NB4 (cell line): ENCODE data around the gene PPP4C.

Source experiments
- MYC ChIP-seq: IDR thresholded peaks from 2 replicates; pipeline ENCODE4 v1.6.1; 2011; ENCODE audit warnings: low read depth, low read length
- POLR2A ChIP-seq: IDR thresholded peaks from 2 replicates; pipeline ENCODE4 v1.6.1; 2011; ENCODE audit warnings: mild to moderate bottlenecking; ENCODE audit not compliant: insufficient read length; ENCODE audit errors: extremely low read depth
- TF ChIP-seq, protein P1 (sequence below): IDR thresholded peaks from one replicate; pipeline ENCODE4 v1.5.1; 2012; ENCODE audit warnings: low read depth, low read length
- TF ChIP-seq, protein P2 (sequence below): IDR thresholded peaks from 2 replicates; pipeline ENCODE4 v1.6.1; 2011; ENCODE audit warnings: low read depth, low read length

DNA sequence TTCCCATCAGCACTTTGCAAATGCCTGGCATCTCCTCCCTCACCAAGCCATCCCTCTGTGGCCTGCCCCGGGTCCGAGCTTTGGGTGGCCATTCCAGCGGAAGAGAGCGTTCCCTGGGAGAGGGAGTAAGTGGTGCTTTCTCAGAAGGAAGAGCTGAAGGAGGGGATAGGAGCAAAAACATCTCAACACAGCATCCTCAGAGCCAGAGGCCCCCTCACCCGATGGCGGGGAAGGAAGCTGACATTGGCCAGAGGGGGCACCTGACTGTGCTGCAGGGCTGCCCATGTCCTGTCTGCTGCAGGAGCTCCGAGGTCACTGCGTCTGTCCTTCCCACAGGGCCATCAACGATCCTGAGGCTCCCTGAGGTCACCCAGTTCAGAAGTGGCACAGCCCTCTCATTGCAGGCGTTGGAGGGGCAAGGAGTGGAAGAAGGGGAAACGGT, 44.3 kb upstream of the PPP4C start:
- TF ChIP-seq, protein P1, sequence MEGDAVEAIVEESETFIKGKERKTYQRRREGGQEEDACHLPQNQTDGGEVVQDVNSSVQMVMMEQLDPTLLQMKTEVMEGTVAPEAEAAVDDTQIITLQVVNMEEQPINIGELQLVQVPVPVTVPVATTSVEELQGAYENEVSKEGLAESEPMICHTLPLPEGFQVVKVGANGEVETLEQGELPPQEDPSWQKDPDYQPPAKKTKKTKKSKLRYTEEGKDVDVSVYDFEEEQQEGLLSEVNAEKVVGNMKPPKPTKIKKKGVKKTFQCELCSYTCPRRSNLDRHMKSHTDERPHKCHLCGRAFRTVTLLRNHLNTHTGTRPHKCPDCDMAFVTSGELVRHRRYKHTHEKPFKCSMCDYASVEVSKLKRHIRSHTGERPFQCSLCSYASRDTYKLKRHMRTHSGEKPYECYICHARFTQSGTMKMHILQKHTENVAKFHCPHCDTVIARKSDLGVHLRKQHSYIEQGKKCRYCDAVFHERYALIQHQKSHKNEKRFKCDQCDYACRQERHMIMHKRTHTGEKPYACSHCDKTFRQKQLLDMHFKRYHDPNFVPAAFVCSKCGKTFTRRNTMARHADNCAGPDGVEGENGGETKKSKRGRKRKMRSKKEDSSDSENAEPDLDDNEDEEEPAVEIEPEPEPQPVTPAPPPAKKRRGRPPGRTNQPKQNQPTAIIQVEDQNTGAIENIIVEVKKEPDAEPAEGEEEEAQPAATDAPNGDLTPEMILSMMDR, result no peak
- TF ChIP-seq POLR2A, result no peak
- TF ChIP-seq, protein P2, sequence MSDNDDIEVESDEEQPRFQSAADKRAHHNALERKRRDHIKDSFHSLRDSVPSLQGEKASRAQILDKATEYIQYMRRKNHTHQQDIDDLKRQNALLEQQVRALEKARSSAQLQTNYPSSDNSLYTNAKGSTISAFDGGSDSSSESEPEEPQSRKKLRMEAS, result no peak
- TF ChIP-seq MYC, result no peak
